WTC11 (cell line): ENCODE measurements around the gene POMT1. TPM values are rescaled to one million over a fixed set of nuclear protein-coding genes. Genes with fewer than 3 reads are reported as not detected.

Source experiments
- ATAC-seq: fragments of 200-7000 bp; cut with Tn5 transposase; 2 replicates; pipeline ENCODE4 v1.10.0; 2021; ENCODE audit warnings: mild to moderate bottlenecking, moderate library complexity
- CTCF ChIA-PET: fragments of 300-600 bp; sonication (Branson Sonifier 250); formaldehyde crosslinking; loops from one replicate; lab custom pipeline; 2021; ENCODE audit warnings: antibody characterized with exemption; lab: Charles Lee
- POLR2A ChIA-PET: fragments of 350-600 bp; sonication (Branson Sonifier 250); formaldehyde crosslinking; loops from one replicate; lab custom pipeline; 2021; ENCODE audit warnings: antibody characterized with exemption; lab: Charles Lee
- DNase-seq: peaks from one replicate; pipeline ENCODE4 v3.0.0; 2021; ENCODE audit warnings: low spot score
- H3K27ac Mint-ChIP-seq: 2 replicates; pipeline ENCODE4 v1.8.0; 2021; ENCODE audit warnings: mixed read lengths
- H3K27me3 Mint-ChIP-seq: 2 replicates; pipeline ENCODE4 v1.8.0; 2021; ENCODE audit warnings: low read depth, mild to moderate bottlenecking, moderate library complexity, mixed read lengths
- H3K36me3 Mint-ChIP-seq: 2 replicates; pipeline ENCODE4 v1.8.0; 2021; ENCODE audit warnings: mixed read lengths
- H3K4me1 Mint-ChIP-seq: 2 replicates; pipeline ENCODE4 v1.8.0; 2022; ENCODE audit warnings: mixed read lengths
- H3K4me3 Mint-ChIP-seq: 2 replicates; pipeline ENCODE4 v1.8.0; 2021; ENCODE audit warnings: mild to moderate bottlenecking, moderate library complexity, mixed read lengths
- H3K9me3 Mint-ChIP-seq: 2 replicates; pipeline ENCODE4 v1.8.0; 2021; ENCODE audit warnings: mixed read lengths
- ATF1 ChIP-seq: sonication (generic); formaldehyde crosslinking; IDR thresholded peaks from 2 replicates; pipeline ENCODE4 v1.8.1; 2023; ENCODE audit warnings: mild to moderate bottlenecking, moderate library complexity, missing genetic modification reagents
- FOXK1 ChIP-seq: sonication (generic); formaldehyde crosslinking; IDR thresholded peaks from 2 replicates; pipeline ENCODE4 v1.8.0; 2022; ENCODE audit warnings: mild to moderate bottlenecking, moderate library complexity, missing genetic modification reagents
- OVOL2 ChIP-seq: fragments of 250-450 bp; sonication (Bioruptor Pico); IDR thresholded peaks from 2 replicates; pipeline ENCODE4 v1.9.0; 2021; ENCODE audit warnings: mild to moderate bottlenecking, borderline replicate concordance
- SP1 ChIP-seq: sonication (generic); formaldehyde crosslinking; conservative IDR thresholded peaks from 2 replicates; pipeline ENCODE4 v1.8.1; 2022; ENCODE audit warnings: missing genetic modification reagents
- ZNF138 ChIP-seq: sonication (generic); formaldehyde crosslinking; conservative IDR thresholded peaks from 2 replicates; pipeline ENCODE4 v1.8.1; 2022; ENCODE audit warnings: mild to moderate bottlenecking, moderate library complexity, missing genetic modification reagents
- total RNA-seq: library from RNA; stranded (reverse); gene quantifications from 3 replicates; pipeline ENCODE4 v1.2.3, GENCODE V29; 2021
- TF ChIP-seq, protein P1 (sequence below): sonication (generic); formaldehyde crosslinking; IDR thresholded peaks from 2 replicates; pipeline ENCODE4 v1.8.0; 2022; ENCODE audit warnings: missing genetic modification reagents
- TF ChIP-seq, protein P2 (sequence below): sonication (generic); formaldehyde crosslinking; IDR thresholded peaks from 2 replicates; pipeline ENCODE4 v1.8.0; 2023; ENCODE audit warnings: missing genetic modification reagents, mild to moderate bottlenecking, borderline replicate concordance
- TF ChIP-seq, protein P3 (sequence below): sonication (generic); formaldehyde crosslinking; IDR thresholded peaks from 2 replicates; pipeline ENCODE4 v1.8.1; 2022; ENCODE audit warnings: missing genetic modification reagents, borderline replicate concordance
- TF ChIP-seq, protein P4 (sequence below): sonication (generic); formaldehyde crosslinking; IDR thresholded peaks from 2 replicates; pipeline ENCODE4 v1.8.1; 2022; ENCODE audit warnings: mild to moderate bottlenecking, missing genetic modification reagents, moderate library complexity, borderline replicate concordance
- TF ChIP-seq, protein P5 (sequence below): fragments of 250-450 bp; sonication (Bioruptor Pico); IDR thresholded peaks from 2 replicates; pipeline ENCODE4 v1.9.0; 2021; ENCODE audit warnings: mild to moderate bottlenecking

The POMT1 gene
- total RNA-seq, 1 experiment from 2014 or later: 36.2 TPM

- Mint-ChIP-seq H3K4me3 (no peak overlapping the region), H3K27me3 (no peaks in the 10 kb centered on the region), H3K36me3 (peaks cover 64% of the 10 kb centered on the region), H3K4me1 (no peaks in the 10 kb centered on the region), H3K9me3 (no peaks in the 10 kb centered on the region), H3K27ac (no peak overlapping the region)
- POLR2A ChIA-PET: no interaction called here
- CTCF ChIA-PET: interaction anchor here (0.6 to 1.1 kb wide), 3 partner anchors 24 to 187 kb away, joined by 3 read pairs; no protein-coding TSS in a partner anchor
- TF ChIP-seq, protein P1, sequence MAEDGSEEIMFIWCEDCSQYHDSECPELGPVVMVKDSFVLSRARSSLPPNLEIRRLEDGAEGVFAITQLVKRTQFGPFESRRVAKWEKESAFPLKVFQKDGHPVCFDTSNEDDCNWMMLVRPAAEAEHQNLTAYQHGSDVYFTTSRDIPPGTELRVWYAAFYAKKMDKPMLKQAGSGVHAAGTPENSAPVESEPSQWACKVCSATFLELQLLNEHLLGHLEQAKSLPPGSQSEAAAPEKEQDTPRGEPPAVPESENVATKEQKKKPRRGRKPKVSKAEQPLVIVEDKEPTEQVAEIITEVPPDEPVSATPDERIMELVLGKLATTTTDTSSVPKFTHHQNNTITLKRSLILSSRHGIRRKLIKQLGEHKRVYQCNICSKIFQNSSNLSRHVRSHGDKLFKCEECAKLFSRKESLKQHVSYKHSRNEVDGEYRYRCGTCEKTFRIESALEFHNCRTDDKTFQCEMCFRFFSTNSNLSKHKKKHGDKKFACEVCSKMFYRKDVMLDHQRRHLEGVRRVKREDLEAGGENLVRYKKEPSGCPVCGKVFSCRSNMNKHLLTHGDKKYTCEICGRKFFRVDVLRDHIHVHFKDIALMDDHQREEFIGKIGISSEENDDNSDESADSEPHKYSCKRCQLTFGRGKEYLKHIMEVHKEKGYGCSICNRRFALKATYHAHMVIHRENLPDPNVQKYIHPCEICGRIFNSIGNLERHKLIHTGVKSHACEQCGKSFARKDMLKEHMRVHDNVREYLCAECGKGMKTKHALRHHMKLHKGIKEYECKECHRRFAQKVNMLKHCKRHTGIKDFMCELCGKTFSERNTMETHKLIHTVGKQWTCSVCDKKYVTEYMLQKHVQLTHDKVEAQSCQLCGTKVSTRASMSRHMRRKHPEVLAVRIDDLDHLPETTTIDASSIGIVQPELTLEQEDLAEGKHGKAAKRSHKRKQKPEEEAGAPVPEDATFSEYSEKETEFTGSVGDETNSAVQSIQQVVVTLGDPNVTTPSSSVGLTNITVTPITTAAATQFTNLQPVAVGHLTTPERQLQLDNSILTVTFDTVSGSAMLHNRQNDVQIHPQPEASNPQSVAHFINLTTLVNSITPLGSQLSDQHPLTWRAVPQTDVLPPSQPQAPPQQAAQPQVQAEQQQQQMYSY: no peak
- TF ChIP-seq, protein P2, sequence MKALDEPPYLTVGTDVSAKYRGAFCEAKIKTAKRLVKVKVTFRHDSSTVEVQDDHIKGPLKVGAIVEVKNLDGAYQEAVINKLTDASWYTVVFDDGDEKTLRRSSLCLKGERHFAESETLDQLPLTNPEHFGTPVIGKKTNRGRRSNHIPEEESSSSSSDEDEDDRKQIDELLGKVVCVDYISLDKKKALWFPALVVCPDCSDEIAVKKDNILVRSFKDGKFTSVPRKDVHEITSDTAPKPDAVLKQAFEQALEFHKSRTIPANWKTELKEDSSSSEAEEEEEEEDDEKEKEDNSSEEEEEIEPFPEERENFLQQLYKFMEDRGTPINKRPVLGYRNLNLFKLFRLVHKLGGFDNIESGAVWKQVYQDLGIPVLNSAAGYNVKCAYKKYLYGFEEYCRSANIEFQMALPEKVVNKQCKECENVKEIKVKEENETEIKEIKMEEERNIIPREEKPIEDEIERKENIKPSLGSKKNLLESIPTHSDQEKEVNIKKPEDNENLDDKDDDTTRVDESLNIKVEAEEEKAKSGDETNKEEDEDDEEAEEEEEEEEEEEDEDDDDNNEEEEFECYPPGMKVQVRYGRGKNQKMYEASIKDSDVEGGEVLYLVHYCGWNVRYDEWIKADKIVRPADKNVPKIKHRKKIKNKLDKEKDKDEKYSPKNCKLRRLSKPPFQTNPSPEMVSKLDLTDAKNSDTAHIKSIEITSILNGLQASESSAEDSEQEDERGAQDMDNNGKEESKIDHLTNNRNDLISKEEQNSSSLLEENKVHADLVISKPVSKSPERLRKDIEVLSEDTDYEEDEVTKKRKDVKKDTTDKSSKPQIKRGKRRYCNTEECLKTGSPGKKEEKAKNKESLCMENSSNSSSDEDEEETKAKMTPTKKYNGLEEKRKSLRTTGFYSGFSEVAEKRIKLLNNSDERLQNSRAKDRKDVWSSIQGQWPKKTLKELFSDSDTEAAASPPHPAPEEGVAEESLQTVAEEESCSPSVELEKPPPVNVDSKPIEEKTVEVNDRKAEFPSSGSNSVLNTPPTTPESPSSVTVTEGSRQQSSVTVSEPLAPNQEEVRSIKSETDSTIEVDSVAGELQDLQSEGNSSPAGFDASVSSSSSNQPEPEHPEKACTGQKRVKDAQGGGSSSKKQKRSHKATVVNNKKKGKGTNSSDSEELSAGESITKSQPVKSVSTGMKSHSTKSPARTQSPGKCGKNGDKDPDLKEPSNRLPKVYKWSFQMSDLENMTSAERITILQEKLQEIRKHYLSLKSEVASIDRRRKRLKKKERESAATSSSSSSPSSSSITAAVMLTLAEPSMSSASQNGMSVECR (CRISPR knock-in tag): no peak
- TF ChIP-seq SP1: no peak
- TF ChIP-seq OVOL2 (CRISPR knock-in tag): no peak
- TF ChIP-seq FOXK1: no peak
- DNase-seq (no peak), ATAC-seq (no peak)
Measured at GRCh38 chr9:131522257-131523085, 19.8 kb downstream of the POMT1 start.

- POLR2A ChIA-PET: no interaction called here
- CTCF ChIA-PET: interaction anchor here (0.6 to 0.7 kb wide), 2 partner anchors 23 to 187 kb away, joined by 3 read pairs; no protein-coding TSS in a partner anchor
- Mint-ChIP-seq H3K4me1 (no peaks in the 10 kb centered on the region), H3K9me3 (no peaks in the 10 kb centered on the region), H3K27me3 (no peaks in the 10 kb centered on the region), H3K36me3 (peaks cover 61% of the 10 kb centered on the region)
- no peak for DNase-seq
- TF ChIP-seq ATF1 (CRISPR knock-in tag): peak; percentile 33; the same call in 1 of the 2 replicates
- TF ChIP-seq, protein P3, sequence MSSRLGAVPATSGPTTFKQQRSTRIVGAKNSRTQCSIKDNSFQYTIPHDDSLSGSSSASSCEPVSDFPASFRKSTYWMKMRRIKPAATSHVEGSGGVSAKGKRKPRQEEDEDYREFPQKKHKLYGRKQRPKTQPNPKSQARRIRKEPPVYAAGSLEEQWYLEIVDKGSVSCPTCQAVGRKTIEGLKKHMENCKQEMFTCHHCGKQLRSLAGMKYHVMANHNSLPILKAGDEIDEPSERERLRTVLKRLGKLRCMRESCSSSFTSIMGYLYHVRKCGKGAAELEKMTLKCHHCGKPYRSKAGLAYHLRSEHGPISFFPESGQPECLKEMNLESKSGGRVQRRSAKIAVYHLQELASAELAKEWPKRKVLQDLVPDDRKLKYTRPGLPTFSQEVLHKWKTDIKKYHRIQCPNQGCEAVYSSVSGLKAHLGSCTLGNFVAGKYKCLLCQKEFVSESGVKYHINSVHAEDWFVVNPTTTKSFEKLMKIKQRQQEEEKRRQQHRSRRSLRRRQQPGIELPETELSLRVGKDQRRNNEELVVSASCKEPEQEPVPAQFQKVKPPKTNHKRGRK (CRISPR knock-in tag): no peak
- TF ChIP-seq, all 79 proteins: peak for 1
- no peak for ATAC-seq
- no peak overlapping the region for H3K27ac Mint-ChIP-seq
- H3K4me3 Mint-ChIP-seq: no peak overlapping the region
Measured at GRCh38 chr9:131523086-131523388, 20.3 kb downstream of the POMT1 start.

GRCh38 chr9:131523451-131524435, 21.0 kb downstream of the POMT1 start:
- H3K27ac Mint-ChIP-seq: no peak overlapping the region; the same call in 1 of the 2 replicates
- DNase-seq (no peak), ATAC-seq (no peak; the same call in 1 of the 2 replicates)

More at GRCh38 chr9:131523451-131524435, 21.0 kb downstream of the POMT1 start:
- Mint-ChIP-seq H3K4me1 (no peaks in the 10 kb centered on the region), H3K9me3 (no peaks in the 10 kb centered on the region), H3K27me3 (no peaks in the 10 kb centered on the region), H3K36me3 (peaks cover 61% of the 10 kb centered on the region), H3K4me3 (no peak overlapping the region)
- ChIA-PET CTCF (interaction anchor here (0.6 to 0.7 kb wide), 3 partner anchors 23 to 188 kb away, joined by 3 to 5 read pairs (median 3); no protein-coding TSS in a partner anchor), POLR2A (no interaction called here)
- TF ChIP-seq, protein P4, sequence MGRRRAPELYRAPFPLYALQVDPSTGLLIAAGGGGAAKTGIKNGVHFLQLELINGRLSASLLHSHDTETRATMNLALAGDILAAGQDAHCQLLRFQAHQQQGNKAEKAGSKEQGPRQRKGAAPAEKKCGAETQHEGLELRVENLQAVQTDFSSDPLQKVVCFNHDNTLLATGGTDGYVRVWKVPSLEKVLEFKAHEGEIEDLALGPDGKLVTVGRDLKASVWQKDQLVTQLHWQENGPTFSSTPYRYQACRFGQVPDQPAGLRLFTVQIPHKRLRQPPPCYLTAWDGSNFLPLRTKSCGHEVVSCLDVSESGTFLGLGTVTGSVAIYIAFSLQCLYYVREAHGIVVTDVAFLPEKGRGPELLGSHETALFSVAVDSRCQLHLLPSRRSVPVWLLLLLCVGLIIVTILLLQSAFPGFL (CRISPR knock-in tag): no peak
- TF ChIP-seq, protein P5, sequence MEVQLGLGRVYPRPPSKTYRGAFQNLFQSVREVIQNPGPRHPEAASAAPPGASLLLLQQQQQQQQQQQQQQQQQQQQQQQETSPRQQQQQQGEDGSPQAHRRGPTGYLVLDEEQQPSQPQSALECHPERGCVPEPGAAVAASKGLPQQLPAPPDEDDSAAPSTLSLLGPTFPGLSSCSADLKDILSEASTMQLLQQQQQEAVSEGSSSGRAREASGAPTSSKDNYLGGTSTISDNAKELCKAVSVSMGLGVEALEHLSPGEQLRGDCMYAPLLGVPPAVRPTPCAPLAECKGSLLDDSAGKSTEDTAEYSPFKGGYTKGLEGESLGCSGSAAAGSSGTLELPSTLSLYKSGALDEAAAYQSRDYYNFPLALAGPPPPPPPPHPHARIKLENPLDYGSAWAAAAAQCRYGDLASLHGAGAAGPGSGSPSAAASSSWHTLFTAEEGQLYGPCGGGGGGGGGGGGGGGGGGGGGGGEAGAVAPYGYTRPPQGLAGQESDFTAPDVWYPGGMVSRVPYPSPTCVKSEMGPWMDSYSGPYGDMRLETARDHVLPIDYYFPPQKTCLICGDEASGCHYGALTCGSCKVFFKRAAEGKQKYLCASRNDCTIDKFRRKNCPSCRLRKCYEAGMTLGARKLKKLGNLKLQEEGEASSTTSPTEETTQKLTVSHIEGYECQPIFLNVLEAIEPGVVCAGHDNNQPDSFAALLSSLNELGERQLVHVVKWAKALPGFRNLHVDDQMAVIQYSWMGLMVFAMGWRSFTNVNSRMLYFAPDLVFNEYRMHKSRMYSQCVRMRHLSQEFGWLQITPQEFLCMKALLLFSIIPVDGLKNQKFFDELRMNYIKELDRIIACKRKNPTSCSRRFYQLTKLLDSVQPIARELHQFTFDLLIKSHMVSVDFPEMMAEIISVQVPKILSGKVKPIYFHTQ (CRISPR knock-in tag): no peak
- no peak for TF ChIP-seq ZNF138 (CRISPR knock-in tag)
